Cerebellar cortex (tissue), 1 donor: ENCODE data around the gene PPIL6.

Experiments
- DNase-seq: peaks from one replicate; pipeline ENCODE4 v3.0.0-alpha.2; 2015; ENCODE audit warnings: low spot score

The PPIL6 gene

DNA sequence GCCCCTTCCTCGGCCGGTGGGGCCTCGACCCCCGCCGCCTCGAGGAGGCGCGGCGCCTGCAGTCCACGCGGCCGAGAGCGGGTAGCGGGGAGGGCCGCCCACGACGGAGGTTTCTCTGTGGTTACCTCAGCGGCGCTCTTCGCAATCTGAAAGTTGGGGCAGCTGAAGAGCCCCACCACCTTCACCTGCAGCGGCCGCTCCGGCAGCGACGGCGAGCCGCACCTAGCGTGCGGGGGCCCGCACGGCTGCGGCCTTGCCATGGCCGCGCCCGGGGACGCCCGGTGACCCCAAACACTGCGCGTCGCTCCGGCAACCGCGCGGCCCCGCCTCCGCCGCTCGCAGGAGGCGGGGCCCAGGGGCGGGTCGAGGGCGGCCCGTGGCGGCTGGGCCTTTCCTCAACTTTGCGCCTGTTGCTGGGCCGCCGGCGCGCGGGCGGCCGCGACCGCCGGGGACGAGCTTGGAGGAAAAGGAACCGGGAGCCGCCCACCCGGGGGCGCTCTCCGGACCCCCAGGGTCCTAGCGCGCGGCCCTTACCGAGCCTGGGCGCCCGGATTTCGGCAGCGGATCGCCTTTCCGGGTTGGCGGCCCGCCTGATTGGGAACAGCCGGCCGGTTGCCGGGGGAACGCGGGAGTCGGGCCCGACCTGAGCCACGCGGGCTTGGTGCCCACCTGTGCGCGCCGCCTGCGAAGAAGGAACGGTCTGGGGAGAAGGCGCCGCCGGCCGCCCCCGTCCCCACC is at the start of gene PPIL6, which contains the start of gene SMPD2:
Gene PPIL6 (minus strand): TSS at position 298 of the 738 bp plus-strand sequence. CDS start 38 bp downstream, at position 260.
Gene SMPD2 (plus strand): TSS at position 394 of the 738 bp plus-strand sequence. CDS start 398 bp downstream, outside the sequence.
- peak; percentile 81 for DNase-seq

DNA sequence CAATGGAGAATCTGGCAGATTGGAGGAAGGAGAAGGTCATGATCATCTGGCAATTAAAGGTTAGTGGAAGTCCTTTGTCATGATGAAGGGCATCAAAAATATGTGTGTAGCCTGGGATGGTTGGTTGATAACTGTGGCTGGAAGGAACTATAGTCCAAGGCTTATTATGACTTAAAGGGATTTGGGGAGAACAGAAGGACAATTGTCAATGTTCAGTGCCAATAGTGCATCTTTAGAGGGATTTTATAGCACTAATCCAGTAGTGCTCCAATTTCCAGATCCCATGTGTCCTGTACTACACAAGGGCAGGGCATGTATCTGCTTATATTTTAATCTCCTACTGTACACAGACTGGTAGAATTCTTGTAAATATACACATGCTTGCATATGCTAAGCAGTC is 47.6 kb upstream of the PPIL6 start:
- DNase-seq, result no peak

DNA sequence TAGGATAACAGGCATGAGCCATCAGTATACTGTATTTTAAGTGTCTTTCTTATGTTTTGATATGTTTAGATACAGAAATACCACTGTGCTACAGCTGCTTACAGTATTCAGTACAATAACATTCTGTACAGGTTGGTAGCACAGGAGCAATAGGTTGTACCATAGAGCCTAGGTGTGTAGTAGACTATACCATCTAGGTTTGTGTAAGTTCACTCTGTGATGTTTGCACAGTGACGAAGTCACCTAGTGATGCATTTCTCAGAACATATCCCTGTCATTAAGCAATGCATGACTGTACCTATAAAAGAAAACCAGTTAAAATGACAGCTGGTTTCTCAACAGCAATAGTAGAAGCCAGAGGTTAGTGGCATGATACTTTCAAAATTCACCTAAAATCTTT is 45.6 kb upstream of the PPIL6 start:
- no peak for DNase-seq

DNA sequence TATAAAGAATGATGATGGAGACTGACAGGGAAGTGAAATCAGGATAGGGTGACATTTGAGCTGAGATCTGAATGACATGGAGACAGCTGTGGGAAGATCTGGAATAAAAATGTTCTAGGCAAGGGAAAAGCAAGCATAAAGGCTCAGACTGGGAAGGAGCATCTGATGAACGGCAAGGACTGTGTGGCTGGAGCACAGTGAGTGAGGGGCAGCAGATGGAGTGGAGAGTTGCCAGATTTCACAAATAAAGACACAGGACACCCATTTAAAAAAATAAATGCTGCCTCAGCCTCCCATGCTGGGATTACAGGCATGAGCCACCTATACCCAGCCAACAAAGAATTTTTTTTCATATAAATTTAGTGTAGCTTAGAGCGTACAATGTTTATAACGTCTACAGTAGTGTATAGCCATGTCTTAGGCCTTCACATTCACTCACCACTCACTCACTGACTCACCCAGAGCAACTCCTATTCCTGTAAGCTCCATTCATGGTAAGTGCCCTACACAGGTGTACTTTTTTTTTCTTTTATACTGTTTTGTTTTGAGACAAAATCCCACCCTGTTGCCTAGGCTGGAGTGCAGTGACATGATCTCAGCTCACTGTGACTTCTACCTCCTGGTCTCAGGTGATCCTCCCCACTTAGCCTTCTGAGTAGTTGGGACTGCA is 45.0 kb upstream of the PPIL6 start:
- no peak for DNase-seq

DNA sequence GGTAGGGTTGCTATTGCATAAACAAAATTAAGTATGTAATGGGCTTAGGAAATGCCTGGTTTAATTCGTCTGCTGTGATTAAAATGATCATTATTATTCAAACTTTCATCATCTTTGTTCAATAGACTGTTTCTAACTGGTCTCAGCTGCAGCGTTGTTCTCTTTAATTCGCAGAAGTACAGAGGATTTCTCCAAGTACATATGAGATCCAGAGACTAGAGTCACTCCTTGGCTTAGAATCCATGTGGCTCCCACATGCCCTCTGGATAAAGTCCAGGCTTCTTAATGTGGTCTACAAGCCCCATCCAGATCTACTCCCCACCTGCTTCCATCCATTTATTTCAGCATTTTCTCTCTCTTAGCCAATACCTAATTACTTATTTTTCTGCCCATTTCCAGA is 43.7 kb upstream of the PPIL6 start:
- peak; percentile 22 for DNase-seq

DNA sequence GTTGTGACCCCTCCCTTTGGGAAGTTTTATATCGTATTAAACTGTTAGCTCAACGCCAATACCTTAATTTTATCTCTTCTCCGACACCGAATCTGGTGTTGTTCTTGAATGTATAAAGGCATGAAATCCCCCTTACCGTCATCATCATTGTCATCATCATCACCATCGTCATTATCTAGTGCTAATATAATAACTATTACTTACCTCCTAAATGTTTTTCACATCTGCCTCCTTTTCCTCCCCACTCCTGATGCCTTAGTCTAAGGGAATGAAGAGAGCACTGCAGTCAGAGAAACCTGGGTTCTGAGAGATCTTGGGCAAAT is 43.3 kb upstream of the PPIL6 start:
- DNase-seq, result peak; percentile 31

DNA sequence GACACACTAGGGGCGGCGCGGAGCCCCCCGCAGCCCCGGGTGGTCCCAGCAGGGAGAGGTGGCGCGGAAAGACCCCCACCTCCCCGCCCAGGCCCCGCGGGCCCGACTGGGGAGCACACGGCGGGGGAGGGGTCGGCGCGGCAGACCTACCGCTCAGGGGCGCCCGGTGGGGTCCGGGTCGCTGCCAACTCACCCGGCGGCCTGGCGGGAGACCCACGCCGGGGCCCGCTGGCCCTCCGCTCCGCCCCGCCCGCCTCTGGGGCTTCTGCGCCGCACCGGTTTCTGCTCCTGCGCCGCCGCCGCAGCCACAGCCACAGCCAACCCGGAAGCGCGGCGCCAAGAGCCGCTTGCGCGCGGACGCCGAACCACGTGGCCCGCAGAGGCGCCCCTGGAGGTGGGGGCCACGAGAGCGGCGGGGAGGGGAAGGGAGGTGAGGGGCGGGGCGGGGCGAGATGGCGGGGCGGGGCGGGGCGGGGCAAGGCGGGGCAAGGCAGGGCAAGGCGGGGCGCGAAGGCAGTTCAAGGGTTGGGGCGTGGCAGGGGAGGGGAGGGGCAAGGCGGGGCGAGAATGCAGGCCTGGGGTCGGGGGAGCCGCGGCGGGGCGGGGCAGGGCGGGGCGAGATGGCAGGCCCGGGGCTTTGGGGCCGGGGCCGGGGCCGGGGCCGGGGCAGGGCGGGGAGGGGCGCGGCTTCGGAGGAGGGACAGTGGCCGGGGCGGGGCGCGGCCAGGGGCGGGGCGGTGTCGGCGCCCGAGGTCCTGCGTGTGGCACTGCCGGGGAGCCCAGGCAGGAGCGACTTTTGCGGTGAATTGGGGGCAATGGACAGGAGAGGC is 42.7 kb upstream of the PPIL6 start, which contains the start of gene ZBTB24:
Gene ZBTB24 (minus strand): TSS at position 315 of the 830 bp plus-strand sequence. CDS start 1,193 bp downstream, outside the sequence.
- peak; percentile 86 for DNase-seq

DNA sequence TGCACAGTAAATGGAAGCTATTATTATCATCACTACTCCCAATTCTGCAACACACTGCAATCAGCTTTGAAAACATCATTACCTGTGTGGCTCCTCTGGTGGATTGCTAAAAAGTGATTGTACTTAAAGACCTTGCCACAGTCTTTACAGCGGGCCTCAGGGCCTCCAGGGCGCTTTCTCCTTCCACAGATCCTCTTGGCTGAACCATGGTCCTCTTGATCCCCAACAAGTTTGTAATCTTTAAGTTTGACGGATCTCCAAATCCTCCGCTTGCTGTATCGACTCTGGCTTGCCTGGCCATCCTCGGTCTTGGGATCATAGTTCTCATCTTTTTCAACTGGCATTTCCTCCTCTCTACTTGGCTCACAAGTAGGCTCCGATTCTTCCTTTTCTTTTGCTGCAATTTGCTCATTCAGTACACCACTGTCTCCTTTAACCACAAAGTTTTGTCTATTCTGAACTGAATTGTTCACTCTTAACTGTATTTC is 40.6 kb upstream of the PPIL6 start:
- DNase-seq, result no peak

DNA sequence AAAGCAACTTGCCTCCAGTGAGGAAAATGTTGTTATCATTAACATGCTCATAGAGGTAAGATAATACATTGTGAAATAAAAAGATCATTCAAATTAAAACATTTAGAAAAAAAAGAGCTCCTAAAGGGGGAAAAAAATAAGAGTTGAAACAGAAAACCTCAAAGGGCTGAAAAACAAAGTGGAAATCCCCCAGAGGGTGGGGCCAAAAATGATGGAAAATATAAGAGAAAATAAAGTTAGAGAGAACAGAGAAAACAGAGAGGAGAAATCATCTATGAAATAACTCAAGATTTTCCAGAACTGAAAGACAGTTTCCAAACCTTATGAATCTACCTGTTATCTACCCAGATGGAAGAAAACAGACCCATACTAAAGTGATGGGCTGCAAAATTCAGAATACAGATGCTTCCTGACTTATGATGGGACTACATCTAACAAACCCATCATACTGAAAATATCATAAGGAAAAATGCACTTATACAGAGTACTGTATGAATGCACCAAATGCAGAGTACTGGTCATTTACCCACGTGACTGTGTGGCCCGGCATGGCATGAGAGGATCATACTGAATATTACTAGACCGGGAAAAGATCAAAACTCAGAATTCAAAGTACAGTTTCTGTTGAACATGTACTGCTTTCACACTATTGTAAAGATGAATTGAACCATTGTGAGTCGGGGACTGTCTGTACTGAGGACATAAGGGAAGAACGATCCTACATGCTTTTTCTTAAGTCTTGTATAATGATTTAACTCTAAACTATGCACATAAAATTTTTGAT is 38.6 kb upstream of the PPIL6 start:
- DNase-seq, result no peak

DNA sequence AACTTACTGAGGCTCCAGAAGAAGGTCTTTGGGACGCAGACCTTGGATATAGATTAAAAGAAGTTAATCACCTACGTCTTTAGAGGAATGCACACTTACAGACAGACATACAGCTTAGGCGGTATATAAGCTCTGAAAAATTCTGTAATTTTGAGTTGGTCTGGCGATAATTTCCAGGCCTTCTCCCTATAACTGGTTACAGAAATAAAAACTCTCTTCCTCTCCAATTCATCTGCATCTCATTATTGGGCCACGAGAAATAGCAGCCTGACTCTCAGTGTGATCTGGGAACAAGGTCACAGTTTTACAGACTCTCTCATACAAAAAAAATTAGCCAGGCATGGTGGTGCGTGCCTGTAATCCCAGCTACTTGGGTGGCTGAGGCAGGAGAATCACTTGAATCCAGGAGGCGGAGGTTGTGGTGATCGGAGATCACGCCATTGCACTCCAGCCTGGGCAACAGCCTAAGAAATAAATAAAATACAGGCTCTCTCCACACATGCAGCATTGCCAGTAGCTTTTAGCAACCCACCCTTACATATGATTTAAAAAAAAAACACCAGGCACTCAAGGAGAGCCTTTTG is 37.9 kb upstream of the PPIL6 start:
- DNase-seq, result no peak

DNA sequence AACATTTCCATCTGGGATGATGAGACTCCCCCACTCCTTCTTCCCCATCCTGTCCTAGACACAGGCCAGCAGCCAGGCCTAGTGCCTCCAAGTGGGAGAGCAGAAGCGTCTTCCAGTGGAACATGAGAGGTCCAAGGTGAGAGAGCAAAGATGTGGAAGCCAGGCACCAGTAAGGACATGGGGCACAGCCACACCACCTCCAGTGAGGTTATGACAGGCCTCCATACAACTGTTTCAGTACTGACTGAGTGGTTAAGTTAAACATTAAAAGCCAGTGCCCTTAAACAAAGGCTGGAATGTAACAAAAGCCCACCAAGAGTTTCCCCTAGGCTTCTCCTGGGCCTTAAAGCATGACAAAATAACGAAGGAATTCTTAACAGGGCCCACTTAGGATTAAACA is 37.3 kb upstream of the PPIL6 start:
- DNase-seq, result no peak

DNA sequence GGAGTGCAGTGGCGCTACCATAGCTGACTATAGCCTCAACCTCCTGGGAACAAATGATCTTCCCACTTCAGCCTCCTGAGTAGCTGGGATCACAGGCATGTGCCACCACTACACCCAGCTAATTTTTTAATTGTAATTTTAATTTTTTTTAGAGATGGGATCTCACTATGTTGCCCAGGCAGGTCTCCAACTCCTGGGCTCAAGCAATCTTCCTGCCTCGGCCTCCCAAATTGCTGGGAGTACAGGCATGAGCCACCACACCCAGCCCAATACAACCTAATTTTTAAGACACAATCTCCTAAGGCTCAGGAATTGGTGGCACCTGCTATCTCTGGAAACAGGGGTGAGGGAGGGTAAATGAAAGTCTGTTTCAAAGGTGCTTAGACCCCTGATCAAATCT is 36.8 kb upstream of the PPIL6 start:
- no peak for DNase-seq

DNA sequence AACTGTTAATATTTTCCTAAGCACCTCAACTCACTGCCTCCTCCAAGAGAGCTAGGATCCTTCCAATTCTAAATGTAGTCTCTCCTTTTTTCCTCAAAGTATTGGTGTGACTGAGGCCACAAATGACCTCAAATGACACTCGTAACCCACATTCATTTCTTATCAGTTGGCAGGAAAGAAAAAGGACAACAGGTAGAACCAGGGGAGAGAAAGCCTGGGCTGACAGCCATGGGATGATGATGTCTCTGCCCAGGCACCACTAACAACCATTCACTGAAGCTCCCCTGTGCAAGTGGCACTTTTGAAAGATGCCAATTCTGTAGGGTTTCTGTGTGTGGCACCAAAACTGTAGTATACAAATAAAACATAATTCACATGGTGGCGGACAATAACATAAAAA is 35.2 kb upstream of the PPIL6 start:
- no peak for DNase-seq

DNA sequence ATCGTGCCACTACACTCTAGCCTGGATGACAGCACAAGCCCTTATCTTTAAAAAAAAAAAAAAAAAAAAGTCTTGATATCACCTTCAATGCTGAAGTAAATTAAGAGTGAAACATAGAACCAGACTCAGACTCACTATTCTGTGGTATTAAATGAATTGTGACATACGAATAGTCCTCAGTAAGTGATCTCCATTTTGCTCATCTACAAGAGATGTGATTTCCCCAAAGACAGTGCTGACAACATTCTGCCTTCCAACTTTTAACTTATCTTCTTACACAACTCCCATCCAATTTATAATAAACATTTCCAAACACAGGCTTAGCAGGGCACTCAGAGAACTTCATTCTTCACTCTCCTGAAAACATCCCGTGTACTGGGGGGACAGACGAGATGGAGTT is 34.6 kb upstream of the PPIL6 start:
- no peak for DNase-seq

DNA sequence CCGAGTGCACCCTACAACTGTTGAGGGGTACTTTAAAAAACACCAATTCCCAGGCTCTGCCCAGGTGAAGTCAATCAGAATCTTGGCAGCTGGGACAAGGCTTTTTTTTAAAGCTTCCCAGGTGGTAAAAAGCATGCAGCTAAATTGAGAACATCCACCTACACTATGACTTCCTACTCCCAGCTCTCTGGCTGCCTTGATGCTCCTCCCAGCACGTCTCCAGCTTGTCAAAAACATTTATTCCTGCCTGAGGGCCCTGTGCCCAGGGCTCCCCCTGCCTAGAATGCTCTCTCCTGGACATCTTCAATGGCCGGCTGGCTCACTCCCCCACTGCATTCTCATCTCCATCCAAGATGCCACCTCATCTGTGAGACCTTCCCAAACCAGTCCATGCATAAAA is 32.7 kb upstream of the PPIL6 start:
- no peak for DNase-seq

DNA sequence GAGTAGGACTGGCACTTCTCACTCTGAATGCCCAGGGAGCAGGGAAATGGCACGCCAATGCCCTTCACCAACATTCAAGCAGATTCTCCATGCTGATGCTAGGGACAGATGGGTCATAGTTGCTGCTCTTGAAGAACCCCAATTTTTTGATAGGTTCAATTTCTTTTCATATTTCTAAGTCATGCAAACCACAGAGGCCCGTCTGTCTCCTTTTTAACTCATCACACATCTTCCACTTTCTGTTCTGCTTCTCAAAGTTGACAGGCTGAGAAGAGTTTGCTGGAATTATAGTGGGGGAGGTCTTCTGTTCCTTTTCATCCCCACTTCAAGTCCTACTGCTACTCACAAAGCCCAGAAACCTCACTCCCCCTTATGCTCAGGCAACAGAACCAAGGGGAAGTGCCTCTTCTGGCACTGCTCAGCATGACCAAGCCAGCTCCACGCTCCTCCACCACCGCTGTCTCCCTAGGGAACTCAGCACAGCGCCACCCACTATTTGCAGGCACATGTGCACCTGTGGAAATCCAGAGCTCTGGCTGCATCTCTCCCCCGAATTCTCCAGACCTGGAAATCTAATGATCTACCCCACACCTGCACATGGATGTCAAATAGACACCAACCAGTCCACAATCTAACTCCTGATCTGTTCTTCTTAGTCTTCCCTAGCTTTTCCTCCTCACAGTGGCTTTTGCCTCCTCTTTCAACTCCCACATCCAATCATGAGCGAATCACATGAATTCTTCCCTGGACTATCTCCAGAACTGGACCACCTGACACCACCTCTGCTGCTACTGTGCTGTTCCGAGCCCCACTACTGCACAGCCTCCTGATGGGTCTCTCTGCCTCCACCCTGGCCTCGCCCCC is 31.9 kb upstream of the PPIL6 start:
- no peak for DNase-seq

DNA sequence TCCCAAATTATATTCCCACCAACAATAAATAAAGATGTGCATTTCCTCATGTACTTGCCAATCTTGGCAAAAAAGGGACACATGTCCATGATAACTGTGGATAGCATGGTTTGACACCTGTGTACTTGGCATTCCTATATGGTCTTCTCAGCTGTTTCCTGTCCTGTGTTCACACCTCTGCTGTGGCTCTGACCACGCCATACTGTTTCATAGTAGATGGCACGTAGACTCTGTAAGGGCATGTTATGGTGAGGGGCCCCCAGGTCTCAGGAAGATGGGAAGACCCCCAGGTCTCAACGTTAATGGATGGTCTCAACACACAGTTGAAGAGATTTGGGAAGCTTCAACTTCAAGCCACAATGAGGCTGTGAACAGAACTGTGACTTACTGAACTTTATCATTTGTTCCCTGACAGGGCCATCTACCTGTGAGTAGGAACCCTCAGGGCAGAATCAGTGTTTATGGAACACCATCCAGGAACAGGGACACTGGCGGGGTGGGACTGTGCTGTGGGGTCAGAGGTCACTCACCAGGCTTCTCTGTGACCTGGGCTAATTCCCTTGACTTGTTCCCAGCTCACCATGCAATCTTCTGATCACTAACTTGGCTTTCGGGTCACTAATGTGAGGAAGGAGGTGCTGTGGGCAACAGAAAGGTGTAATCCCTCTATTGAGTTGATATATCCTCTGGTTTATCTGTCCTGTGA is 30.8 kb upstream of the PPIL6 start:
- no peak for DNase-seq

DNA sequence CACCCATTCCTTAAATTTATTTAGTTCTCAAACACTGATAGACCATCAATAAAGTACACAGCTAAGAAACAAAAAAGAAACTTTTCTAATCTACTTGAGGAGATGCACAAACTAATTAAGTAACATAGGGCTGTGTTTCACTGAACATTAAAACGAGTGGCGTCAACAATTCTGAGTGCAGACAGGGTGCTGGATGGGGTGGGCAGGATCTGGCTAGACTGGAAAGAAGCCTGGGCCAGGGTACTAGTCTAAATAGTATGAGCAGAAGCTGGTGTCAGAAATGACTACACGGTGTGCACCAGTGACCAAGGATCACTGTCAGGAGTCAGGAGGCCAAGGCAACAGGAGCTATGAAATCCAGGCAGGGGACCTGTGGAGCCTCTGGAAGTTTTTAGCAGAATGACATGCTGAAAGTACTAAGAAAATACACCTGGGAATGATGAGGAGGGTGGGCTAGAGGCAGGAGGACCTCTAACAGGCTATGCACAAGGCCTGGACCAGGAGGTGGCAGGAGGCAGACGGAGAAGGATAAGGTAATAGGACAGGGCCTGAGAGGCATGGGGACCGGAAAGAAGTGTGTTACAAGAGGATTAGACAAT is 29.3 kb upstream of the PPIL6 start:
- DNase-seq, result no peak

DNA sequence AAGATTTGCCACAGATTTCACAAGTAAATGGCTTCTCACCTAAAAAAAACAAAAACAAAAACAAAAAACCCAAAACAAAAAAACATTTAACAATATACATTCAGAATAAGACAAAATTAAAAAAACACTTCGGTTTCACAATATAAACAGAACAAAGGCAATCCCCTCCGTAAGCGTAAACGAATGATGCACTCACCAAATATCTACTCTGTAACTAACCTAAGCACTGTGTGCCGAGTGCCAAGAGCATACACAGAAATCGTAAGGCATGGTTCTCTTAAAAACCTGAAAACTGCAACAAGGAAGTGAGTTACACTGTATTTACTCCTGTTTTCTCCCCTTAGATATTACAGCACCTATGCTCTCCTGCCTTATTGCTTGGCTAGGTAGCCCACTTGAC is 27.3 kb upstream of the PPIL6 start:
- no peak for DNase-seq
